DND-41 (cell line): Measurements from ENCODE around the gene CDK15.
A peak's percentile ranks its signal among the peaks of the same experiment; 100 is the strongest.

ENCODE experiments used
- ATAC-seq: fragments of 200-7000 bp; cut with Tn5 transposase; 3 replicates; pipeline ENCODE4 v1.9.1; 2021; ENCODE audit warnings: low read depth; ENCODE audit not compliant: insufficient read depth
- DNase-seq: peaks from one replicate; pipeline ENCODE4 v3.0.0-alpha.2; 2020
- H2AFZ ChIP-seq: 2 replicates; pipeline ENCODE4 v1.6.0; 2012; ENCODE audit warnings: low read depth, low read length
- H3K27ac ChIP-seq: 2 replicates; pipeline ENCODE4 v1.5.1; 2012; ENCODE audit warnings: low read length, inconsistent platforms
- H3K27me3 ChIP-seq: fragments of 200-600 bp; sonication (generic); 2 replicates; pipeline ENCODE4 v1.6.0; 2012; ENCODE audit warnings: low read length, mild to moderate bottlenecking, inconsistent platforms; ENCODE audit not compliant: insufficient read depth, poor library complexity
- H3K36me3 ChIP-seq: 2 replicates; pipeline ENCODE4 v1.5.1; 2012; ENCODE audit warnings: low read length, inconsistent platforms; ENCODE audit not compliant: insufficient read depth
- H3K4me1 ChIP-seq: 2 replicates; pipeline ENCODE4 v1.5.1; 2012; ENCODE audit warnings: mild to moderate bottlenecking, low read length; ENCODE audit not compliant: insufficient read depth
- H3K4me2 ChIP-seq: 2 replicates; pipeline ENCODE4 v1.6.0; 2012; ENCODE audit warnings: mild to moderate bottlenecking, moderate library complexity, low read length, inconsistent platforms; ENCODE audit not compliant: insufficient read depth
- H3K4me3 ChIP-seq, 2 experiments: fragments of 200-600 bp in 1 of 2; shearing (Covaris generic) in 1 of 2; 2 replicates each; pipeline ENCODE4 v1.5.1; 2012 to 2016; ENCODE audit warnings: inconsistent platforms in 2 of 2, low read length in 2 of 2, mild to moderate bottlenecking in 2 of 2, low read depth in 1 of 2, moderate library complexity in 1 of 2
- H3K79me2 ChIP-seq: 2 replicates; pipeline ENCODE4 v1.6.0; 2012; ENCODE audit warnings: low read length, inconsistent platforms; ENCODE audit not compliant: insufficient read depth
- H3K9ac ChIP-seq: 2 replicates; pipeline ENCODE4 v1.6.0; 2012; ENCODE audit warnings: low read depth, mild to moderate bottlenecking, inconsistent platforms, low read length, moderate library complexity
- H3K9me3 ChIP-seq: 2 replicates; pipeline ENCODE4 v1.5.1; 2012; ENCODE audit warnings: low read length, moderate library complexity, mild to moderate bottlenecking, inconsistent platforms; ENCODE audit not compliant: insufficient read depth, severe bottlenecking
- H4K20me1 ChIP-seq: 2 replicates; pipeline ENCODE4 v1.6.0; 2012; ENCODE audit warnings: low read length; ENCODE audit not compliant: insufficient read depth
- EZH2 ChIP-seq: IDR thresholded peaks from 3 replicates; pipeline ENCODE4 v1.6.1; 2012; ENCODE audit warnings: borderline replicate concordance, low read depth, mild to moderate bottlenecking, moderate library complexity, low read length, inconsistent platforms; ENCODE audit not compliant: severe bottlenecking
- TF ChIP-seq, protein P1 (sequence below): IDR thresholded peaks from 2 replicates; pipeline ENCODE4 v1.5.1; 2012; ENCODE audit warnings: borderline replicate concordance, low read length, moderate library complexity, mild to moderate bottlenecking; ENCODE audit not compliant: poor library complexity, severe bottlenecking; ENCODE audit errors: extremely low read depth

Gene CDK15

DNA sequence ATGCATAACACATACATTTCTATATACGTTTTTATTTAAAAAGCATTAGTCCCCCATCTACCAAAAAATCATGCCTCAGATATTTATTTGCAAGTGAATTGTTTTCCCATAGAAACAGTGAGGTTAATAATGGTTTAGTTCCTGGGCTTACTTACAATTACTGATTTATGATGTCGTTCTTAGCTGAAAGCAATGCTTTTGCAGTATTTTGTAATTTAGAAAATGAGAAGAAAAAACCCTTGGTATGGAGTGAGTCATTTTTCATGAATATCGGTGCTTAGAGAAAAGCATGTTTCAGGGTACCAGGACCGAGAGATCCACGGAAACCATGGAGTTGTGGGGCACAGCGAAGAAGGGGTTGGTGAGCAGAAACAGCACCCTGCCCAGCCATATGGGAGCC lies 12.0 kb upstream of the CDK15 start:
- no peaks in the 10 kb centered on the region for H3K36me3 ChIP-seq
- no peaks in the 10 kb centered on the region for H4K20me1 ChIP-seq
- H2AFZ ChIP-seq: no peak overlapping the region
- no peak overlapping the region for H3K4me3 ChIP-seq
- H3K4me1 ChIP-seq: no peaks in the 10 kb centered on the region
- ATAC-seq: no peak
- no peak overlapping the region for H3K9ac ChIP-seq
- no peaks in the 10 kb centered on the region for H3K79me2 ChIP-seq
- H3K27me3 ChIP-seq: no peaks in the 10 kb centered on the region
- H3K4me2 ChIP-seq: no peak overlapping the region
- no peak for DNase-seq
- TF ChIP-seq, protein P1, sequence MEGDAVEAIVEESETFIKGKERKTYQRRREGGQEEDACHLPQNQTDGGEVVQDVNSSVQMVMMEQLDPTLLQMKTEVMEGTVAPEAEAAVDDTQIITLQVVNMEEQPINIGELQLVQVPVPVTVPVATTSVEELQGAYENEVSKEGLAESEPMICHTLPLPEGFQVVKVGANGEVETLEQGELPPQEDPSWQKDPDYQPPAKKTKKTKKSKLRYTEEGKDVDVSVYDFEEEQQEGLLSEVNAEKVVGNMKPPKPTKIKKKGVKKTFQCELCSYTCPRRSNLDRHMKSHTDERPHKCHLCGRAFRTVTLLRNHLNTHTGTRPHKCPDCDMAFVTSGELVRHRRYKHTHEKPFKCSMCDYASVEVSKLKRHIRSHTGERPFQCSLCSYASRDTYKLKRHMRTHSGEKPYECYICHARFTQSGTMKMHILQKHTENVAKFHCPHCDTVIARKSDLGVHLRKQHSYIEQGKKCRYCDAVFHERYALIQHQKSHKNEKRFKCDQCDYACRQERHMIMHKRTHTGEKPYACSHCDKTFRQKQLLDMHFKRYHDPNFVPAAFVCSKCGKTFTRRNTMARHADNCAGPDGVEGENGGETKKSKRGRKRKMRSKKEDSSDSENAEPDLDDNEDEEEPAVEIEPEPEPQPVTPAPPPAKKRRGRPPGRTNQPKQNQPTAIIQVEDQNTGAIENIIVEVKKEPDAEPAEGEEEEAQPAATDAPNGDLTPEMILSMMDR: no peak
- no peak for TF ChIP-seq EZH2
- no peaks in the 10 kb centered on the region for H3K9me3 ChIP-seq
- no peak overlapping the region for H3K27ac ChIP-seq

DNA sequence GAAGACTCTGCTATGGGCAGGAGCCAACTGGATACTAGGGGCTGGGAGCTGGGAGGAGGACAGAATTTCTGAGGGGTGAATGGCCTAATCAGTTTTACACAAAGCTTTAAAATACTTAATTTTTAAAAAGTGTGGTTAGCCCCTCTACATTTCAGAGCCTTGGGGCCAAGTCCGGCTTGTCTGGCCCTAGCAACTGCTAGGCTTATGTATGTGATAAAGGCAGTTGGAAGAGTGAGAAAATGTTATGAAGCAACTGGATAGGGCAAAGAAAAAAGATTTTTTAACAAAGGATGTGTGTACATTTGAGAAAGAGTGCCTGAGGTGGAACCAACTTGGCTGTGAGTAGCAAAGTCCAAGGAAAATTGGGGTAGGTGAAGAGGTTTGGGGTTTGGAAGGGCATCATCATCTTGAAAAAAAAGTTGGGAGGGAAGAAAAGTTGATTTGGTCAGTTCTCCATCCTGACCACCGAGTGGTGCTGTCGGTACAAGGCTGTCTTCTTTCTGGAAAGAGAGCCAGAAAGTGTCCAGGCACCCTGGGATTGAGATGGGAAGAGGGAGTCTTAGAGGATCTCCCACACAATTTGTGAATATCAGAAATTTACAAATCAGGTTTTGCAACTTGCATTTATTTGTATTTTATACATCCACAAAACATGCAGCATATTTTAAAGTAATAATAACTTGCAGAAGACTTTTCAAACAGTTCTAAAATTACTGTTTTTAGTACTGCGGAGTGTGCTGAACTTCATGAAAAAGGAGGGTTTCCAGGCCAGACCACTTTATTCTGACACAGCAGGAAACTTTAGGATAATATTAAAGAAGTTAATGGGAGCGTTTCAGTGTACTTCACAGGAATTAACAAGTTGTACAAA lies 10.5 kb upstream of the CDK15 start:
- H4K20me1 ChIP-seq: no peaks in the 10 kb centered on the region
- H3K4me3 ChIP-seq: no peak overlapping the region
- H3K27ac ChIP-seq: no peak overlapping the region
- DNase-seq: no peak
- no peak for ATAC-seq
- H3K27me3 ChIP-seq: no peaks in the 10 kb centered on the region
- H2AFZ ChIP-seq: no peak overlapping the region
- TF ChIP-seq, protein P1: peak; percentile 59
- no peak for TF ChIP-seq EZH2
- H3K9ac ChIP-seq: no peak overlapping the region
- H3K79me2 ChIP-seq: no peaks in the 10 kb centered on the region
- no peaks in the 10 kb centered on the region for H3K36me3 ChIP-seq
- no peaks in the 10 kb centered on the region for H3K9me3 ChIP-seq
- H3K4me2 ChIP-seq: no peak overlapping the region
- H3K4me1 ChIP-seq: no peaks in the 10 kb centered on the region

DNA sequence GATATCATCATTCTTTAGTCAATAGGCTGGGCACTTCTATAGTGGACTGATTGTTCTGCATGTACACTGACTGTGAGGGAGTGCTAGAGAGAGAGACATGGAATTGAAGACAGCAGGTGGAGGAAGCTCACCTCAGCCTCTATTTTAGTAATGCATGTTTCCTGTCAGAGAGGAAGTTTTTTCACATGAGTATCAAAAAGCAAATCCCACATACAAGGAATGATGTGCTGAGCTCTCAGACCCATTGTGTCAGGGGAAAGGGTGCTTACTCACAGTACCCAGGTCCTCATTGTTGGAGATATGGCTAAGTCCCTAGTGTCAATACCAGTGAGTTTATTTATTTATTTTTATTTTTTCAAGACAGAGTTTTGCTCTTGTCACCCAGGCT lies 9.9 kb upstream of the CDK15 start:
- H3K27ac ChIP-seq: no peak overlapping the region
- no peak for DNase-seq

DNA sequence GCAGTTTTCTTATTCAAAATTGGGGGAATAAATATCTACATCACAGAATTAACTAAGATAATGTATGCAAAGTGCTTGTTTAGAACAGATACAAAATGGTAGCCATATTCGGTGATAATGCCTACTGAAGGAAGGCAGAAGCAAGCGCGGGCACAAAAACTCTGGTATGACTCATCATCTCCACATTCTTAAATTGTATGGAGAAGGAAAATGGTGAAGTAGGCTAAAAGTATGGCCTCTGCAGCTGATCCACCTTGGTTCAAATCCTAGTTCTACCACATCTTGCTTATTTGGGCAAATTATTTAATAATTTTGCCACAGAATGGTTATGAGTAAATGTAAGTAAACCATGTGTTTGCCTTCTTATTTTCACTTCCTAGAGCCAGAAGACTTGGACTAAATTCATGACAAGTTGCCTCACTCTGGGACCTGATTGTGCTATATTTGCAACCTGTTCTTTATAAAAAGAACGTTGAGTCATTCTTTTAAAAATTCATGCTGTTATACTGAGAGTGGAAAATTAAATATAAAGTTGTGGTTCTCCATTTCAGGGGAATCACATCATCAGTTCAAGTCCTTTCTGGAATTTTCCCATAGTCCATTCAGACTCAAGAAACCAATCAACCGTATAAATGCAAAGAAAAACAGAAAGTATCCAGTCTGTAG lies 9.0 kb upstream of the CDK15 start:
- TF ChIP-seq EZH2: no peak
- TF ChIP-seq, protein P1: no peak
- Histone ChIP-seq H3K27me3 (peaks cover 3% of the 10 kb centered on the region), H3K4me2 (no peak overlapping the region), H2AFZ (no peak overlapping the region), H3K9ac (no peak overlapping the region), H3K36me3 (no peaks in the 10 kb centered on the region), H3K4me3 (no peak overlapping the region), H4K20me1 (no peaks in the 10 kb centered on the region), H3K4me1 (no peaks in the 10 kb centered on the region), H3K9me3 (no peaks in the 10 kb centered on the region), H3K27ac (no peak overlapping the region), H3K79me2 (no peaks in the 10 kb centered on the region)
- ATAC-seq (no peak), DNase-seq (no peak)

More for the DNA sequence above, 9.9 kb upstream of the CDK15 start:
- no peak overlapping the region for H3K4me3 ChIP-seq
- no peaks in the 10 kb centered on the region for H3K27me3 ChIP-seq
- H3K79me2 ChIP-seq: no peaks in the 10 kb centered on the region
- H4K20me1 ChIP-seq: no peaks in the 10 kb centered on the region
- TF ChIP-seq EZH2: no peak
- H3K4me2 ChIP-seq: no peak overlapping the region
- H3K36me3 ChIP-seq: no peaks in the 10 kb centered on the region
- no peak overlapping the region for H3K9ac ChIP-seq
- H3K4me1 ChIP-seq: no peaks in the 10 kb centered on the region
- H3K9me3 ChIP-seq: no peaks in the 10 kb centered on the region
- H2AFZ ChIP-seq: no peak overlapping the region
- no peak for ATAC-seq
